ENCODE results near the gene OR6A2.

OR6A2 gene

DNA sequence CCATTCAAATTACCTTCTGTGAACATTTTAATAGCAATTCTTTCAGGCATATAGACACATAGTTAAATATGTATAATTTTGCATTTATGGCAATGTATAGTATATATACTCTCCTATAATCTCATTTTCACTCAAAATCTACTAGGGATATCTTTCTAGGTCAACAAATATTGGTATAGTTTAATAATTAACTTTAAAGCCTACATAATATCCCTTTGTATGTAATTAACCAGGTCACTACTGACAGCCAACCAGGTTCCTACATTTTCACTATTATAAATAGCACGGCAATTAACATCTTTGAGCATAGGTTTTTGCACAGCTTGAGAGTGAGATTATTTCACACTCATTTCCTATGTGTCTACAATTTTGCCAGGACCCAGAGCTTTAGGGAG, 43.5 kb downstream of the OR6A2 start:
- no peak for DNase-seq (ENCODE audit: low spot score)

DNA sequence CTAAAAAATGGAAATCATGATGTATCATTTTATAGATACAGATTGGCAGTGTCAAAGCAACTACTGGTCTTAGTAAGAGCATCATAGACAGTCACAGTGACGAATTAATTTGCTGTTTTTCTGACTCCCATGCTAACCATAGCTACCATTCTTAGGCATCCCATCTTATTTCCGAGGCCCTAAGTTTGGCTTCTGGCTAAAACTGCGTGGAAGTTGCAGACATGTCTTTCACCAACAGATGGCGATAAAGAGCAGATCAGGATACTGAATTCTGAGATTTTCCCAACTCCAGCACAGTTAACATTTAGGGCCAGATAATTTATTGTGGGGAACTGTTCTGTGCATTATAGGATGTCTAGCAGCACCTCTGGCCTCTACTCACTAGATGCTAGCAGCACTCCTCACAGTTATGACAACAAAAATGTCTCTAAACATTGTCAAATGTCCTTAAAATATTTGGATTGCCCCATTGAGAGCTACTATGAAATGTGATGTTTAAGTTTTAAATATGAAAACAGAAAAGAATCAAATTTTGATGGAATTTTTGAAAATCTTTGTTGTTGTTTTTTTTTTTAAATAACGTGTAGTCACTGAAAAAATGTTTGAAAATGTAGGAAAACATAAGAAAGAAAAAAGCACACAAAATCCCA, 44.1 kb downstream of the OR6A2 start:
- peak; percentile 19 for DNase-seq (ENCODE audit: low spot score)

DNA sequence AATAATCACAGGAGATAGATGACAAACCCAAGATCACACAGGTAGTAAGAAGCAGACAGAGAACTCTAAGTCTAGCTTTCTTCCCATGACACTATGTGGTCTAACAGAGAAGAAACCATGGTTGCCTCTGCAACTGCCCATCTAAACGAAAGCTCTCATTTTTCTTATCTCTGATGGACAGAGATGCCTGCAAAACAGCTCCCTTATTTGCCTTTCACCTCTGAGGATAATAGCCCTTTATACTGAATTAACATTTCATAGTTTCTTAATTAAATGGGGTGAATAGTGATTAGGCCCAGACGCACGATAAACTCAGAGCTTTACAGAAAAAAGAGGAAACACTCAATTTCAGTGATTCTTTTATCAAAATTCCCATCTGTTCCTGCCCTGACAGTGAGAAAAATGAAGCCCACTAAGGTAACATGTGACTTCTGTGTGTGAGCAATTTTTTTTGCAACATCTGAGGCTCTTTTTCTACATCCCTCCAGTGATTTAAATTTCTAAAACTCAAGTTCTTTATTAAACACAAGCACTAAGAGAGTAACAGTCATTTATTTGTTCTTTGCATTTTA, 52.3 kb downstream of the OR6A2 start:
- no peak for DNase-seq (ENCODE audit: low spot score)

DNA sequence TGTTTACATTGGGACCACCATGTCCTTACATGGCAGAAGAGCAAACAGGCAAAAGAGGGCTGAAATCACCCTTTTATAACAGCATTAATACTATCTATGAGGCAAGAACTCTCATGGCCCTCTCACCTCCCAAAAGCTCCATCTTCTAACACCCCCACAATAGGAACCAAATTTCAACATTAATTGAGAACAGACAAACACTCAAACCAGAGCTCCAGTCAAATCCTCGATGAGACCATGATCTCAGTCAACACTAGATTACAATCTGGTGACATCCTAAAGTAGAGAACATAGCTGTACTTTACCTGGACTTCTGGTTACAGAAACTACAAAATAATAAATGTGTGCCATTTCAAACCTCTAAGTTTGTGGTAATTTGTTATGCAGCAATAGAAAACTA, 52.9 kb downstream of the OR6A2 start:
- DNase-seq (ENCODE audit: low spot score) = no peak

DNA sequence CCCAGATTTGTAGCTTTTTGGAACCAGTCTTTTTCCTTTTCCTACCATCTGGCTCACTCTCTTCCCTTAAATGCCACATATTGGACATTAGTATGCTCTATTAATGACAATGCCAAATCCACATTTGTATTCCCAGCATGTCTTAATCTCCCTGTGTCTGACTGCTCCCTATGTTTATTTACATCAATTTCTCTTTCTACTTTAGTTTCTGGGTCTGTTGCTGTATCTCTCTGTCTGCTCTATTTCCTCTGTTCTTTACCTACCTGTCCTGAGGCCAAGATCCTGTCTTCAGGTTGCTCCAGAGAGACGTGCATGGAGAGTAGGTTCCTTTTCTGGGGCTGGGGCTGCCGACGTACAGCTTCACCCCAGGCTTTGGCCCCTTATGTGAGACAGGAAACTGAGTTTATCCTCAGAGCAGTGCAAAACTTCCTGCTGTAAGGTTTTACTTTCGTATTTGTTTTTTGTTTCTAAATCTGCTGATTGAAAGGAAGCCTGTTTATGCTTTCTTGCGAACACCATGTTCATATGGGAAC, 53.3 kb downstream of the OR6A2 start:
- no peak for DNase-seq (ENCODE audit: low spot score)

DNA sequence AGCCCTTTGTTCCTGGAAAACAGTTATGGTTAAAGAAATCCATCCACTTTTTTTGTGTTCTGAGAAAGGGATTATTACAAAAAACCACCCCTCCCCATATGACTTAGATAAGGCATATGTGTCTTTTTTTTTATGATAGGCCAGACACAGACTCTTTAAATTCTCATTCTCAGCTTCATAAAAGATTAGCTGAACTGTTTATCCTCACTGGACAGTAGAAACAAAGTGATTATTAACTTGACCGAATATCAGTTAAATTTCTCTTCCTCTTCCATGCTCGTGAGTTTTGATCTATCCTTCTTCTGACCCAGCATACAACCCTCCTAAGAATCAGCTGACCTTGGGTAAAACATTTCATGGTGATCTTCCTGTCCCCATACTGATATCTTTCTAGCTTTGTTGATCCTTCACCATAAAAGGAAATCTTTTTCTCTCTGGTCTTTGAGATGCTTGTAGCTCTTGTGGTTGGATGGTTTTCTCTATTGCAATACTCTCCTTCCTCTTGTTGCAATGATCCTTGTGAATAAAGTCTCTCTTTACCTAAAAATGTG, 53.9 kb downstream of the OR6A2 start:
- DNase-seq (ENCODE audit: low spot score) = no peak

DNA sequence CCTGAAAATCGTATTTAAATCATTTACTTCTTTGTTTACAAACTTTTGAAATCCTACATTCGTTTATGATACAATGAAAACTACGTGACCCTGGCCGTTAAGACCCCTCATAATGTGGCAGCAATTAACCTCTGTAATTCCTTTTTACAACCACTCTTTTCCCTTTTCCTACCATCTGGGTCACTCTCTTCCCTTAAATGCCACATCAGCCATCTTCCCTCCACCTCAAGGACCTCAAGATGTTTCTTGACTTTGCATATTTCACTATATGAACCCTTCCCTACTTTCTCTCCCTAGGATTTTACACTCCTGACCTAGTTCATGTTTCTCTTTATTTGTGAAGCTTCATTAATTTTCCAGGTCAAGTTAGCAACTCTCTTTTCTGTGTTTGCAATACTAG, 54.5 kb downstream of the OR6A2 start:
- no peak for DNase-seq (ENCODE audit: low spot score)

DNA sequence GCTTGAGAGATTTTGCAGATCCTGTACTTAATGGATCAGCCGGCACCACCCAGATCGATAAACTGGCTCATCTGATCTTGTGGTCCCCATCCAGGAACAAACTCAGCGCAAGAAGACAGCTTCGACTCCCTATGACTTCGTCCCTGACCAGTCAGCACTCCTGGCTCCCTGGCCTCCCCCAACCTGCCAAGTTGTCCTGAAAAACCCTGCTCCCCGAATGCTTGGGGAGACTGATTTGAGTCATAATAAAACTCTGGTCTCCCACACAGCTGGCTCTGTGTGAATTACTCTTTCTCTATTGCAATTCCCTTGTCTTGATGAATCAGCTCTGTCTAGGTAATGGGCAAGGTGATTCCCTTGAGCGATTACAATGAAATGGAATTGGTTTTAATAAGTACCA, 57.2 kb downstream of the OR6A2 start:
- DNase-seq (ENCODE audit: low spot score) = no peak

Data from hepatic stellate cell (primary cell).